ENCODE data around the gene TEX52.
A peak's percentile ranks its signal among the peaks of the same experiment; 100 is the strongest.

TEX52 gene

GRCh38 chr12:2857021-2857431 is at the start of gene TEX52:
TSS of gene TEX52 (minus strand) at chr12:2857039. CDS start at chr12:2857026, 13 bp downstream.
- no peak for DNase-seq (ENCODE audit: low read depth, low spot score)

DNA sequence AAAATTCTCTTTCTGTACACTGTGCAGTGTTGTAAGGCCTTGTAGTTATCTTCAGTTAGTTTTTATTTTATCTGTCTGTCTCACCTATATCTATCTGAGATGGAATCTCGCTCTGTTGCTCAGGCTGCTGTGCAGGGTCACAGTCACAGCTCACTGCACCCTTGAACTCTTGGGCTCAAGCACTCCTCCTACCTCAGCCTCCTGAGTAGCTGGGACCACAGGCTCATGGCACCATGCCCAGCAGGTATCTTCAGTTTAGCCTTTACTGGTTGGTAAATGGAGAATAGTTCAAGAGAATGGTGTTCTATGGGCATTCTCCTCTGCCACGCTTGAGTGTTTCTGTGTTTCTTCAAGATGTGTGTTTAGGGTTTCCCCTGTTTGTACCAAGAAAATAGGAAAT is 47.4 kb upstream of the TEX52 start:
- DNase-seq (ENCODE audit: low read depth, low spot score) = no peak

GRCh38 chr12:2902272-2902880 is 45.5 kb upstream of the TEX52 start:
- DNase-seq (ENCODE audit: low read depth, low spot score) = no peak

- no peak for DNase-seq (ENCODE audit: low read depth, low spot score)
Measured at GRCh38 chr12:2900642-2901041, 43.8 kb upstream of the TEX52 start.

- DNase-seq (ENCODE audit: low read depth, low spot score) = no peak
Measured at GRCh38 chr12:2897418-2897817, 40.6 kb upstream of the TEX52 start.

GRCh38 chr12:2895511-2895910 is 38.7 kb upstream of the TEX52 start:
- DNase-seq (ENCODE audit: low read depth, low spot score) = no peak

- DNase-seq (ENCODE audit: low read depth, low spot score) = no peak
Measured at GRCh38 chr12:2895051-2895451, 38.2 kb upstream of the TEX52 start.

DNA sequence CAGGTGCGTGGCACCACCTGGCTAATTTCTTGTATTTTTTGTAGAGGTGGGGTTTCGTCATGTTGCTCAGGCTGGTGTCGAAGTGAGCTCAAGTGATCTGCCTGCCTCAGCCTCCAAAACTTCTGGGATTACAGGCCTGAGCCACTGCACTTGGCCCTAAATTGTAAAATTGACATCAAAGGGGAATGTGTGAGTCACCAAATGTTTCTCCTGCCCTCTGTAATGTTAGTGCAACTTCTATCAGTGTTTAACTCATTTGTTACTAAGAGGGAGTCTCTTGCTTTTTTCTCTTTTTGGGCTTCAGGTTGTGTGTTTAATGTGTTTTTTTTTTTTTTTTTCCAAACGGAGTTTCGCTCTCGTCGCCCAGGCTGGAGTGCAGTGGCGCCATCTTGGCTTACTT is 36.2 kb upstream of the TEX52 start:
- no peak for DNase-seq (ENCODE audit: low read depth, low spot score)

- DNase-seq (ENCODE audit: low read depth, low spot score) = no peak
Measured at GRCh38 chr12:2892246-2892645, 35.4 kb upstream of the TEX52 start.

- no peak for DNase-seq (ENCODE audit: low read depth, low spot score)
Measured at GRCh38 chr12:2891240-2892053, 34.6 kb upstream of the TEX52 start.

GRCh38 chr12:2890388-2891239 is 33.8 kb upstream of the TEX52 start, which contains the start of gene TULP3:
TSS of gene TULP3 (plus strand) at chr12:2890891. CDS start at chr12:2890948, 57 bp downstream.
- peak; percentile 99 for DNase-seq (ENCODE audit: low read depth, low spot score)

DNA sequence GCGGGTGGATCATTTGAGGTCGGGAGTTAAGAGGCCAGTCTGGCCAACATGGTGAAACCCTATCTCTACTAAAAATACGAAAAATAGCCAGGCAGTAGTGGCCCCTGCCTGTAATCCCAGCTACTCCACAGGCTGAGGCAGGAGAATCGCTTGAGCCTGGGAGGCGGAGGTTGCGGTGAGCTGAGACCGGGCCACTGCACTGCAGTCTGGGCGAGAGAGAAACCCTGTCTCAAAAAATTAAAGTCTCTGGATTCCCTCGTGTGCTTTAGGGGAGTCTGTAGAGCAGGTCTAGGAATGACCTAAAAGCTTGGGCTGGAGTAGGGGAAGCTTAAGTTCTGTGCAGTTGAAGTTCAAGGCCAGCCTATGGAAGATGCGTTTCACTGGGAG is 33.2 kb upstream of the TEX52 start:
- DNase-seq (ENCODE audit: low read depth, low spot score) = no peak

DNA sequence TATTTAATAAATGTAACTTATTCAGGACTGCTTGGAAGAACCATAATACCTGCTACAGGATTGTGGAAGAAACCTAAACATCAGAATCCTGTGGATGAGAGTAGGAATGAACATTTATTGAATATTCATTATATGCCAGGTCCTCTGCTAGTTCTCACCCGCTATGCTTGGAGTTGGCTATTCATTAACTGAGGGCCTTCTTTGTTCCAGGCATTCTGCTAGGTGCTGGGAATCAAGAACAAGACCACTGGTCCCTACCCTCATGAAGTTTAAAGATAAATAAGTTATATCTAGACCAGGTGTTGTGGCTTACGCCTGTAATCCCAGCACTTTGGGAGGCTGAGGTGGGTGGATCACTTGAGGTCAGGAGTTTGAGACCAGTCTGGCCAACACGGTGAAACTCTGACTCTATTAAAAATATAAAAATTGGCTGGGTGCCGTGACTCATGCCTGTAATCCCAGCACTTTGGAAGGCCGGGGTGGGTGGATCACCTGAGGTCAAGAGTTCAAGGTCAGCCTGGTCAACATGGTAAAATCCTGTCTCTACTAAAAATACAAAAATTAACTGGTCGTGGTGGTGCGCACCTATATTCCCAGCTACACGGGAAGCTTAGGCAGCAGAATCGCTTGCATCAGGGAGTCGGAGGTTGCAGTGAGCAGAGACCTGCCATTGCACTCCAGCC is 30.1 kb upstream of the TEX52 start:
- no peak for DNase-seq (ENCODE audit: low read depth, low spot score)

- no peak for DNase-seq (ENCODE audit: low read depth, low spot score)
Measured at GRCh38 chr12:2884810-2885209, 28.0 kb upstream of the TEX52 start.

GRCh38 chr12:2879853-2880252 is 23.0 kb upstream of the TEX52 start:
- no peak for DNase-seq (ENCODE audit: low read depth, low spot score)

DNA sequence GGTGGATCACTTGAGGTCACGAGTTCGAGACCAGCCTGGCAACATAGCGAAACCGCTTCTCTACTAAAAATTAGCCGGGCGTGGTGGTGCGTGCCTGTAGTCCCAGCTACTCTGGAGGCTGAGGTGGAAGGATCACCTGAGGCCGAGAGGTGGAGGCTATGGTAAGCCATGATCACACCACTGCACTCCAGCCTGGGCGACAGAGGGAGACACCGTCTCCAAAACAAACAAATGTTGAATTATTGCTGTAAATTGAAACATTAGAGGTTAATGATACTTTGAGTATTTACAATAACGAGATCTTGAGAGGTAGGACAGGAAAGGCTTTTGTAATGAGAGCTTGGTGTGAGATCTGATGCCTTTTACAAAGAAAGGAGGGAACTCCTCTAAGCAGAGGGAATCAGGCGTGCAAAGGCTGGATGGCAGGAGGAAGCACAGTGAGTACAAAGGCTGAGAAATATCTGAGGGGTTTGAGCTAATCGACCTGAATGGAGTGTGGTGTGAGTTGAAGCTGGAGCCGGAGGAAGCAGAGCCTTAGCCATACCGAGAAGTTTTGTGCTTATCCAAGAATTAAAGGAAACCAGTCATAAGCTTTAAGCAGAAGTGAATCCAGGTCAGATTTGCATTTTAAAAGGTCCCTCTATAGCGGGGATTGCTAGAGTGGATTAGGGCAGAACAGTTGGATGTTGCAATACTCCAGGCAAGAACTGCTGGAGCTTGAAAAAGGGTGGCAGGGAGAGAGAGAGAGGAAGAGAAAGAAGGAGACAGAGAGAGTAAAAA is 21.3 kb upstream of the TEX52 start:
- no peak for DNase-seq (ENCODE audit: low read depth, low spot score)

DNA sequence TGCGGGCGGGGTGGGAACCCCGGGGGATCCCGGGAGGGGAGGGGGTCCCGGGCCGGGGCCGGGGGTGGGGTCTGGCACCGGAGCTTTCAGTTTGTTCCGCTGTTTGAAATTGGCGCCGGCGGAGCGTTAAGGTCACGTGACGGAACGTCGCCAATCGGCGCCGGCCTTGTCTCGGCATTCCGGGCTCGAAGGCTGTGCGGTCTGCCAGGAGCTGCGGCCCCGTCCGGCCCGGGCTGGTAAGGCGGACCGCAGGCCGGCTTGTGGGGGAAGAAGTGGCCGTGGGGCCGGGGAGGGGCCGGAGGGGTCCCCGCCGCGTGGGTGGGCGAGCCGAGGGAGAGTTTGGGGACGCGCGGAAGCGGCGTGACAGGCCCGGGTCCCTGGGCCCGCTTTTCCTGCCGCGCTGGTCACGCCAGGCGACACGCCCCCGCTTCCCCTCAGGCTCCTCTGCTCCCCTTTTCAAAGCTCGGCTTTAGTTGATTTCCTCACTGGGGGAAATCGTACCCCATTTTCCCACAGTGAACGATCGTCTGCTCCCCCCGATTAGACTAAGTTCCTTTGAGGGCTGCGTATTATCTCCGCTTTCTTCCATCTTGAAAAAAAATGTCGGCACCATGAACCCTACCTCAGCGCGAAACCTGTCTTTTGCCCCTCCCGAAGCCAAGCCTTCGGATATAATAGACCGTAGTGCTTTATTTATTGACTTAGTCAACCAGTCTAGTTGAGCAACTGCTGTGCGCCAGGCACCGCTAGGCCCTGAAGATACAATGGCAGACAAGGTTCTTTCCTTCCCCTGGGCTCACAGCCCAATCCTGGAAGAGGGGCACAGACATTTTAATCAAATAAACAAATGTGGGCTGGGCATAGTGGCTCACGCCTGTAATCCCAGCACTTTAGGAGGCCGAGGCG is 20.5 kb upstream of the TEX52 start, which contains the start of the genes FOXM1 and RHNO1:
TSS of gene FOXM1 (minus strand) at position 128 of the 906 bp plus-strand sequence. CDS start 2,696 bp downstream, outside the sequence.
TSS of gene RHNO1 (plus strand) at position 177 of the 906 bp plus-strand sequence. CDS start 8,144 bp downstream, outside the sequence.
- peak; percentile 83 for DNase-seq (ENCODE audit: low read depth, low spot score)

DNA sequence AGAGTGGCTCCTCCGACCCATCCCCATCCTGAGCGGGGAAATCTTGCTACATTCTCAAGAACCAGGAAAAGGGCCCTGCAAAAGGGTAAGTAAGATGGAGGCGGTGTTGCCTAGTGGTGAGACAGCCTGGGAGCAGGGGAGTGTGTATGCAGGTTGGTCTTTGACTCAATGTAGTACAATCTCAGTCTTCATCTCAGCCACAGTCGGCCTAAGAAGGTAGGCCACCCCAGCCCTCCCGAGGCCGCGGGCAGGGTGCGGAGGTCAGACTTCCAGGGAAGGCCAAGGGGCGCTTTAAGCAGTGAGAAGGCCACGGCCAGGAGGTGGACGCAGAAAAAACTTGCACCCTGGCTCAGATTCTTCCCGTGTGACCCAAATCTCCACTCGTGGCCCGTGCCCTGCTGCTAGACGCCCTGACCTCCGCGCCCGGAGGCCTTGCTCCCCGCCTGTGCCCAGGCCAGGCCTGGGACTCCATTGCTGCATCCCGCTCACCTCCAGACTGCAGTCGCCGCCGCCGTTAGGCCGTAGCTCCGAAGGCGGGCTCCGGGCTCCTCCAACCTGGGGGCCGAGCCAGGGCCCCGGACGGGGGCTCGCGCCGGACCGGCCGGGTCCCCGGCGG is 19.7 kb upstream of the TEX52 start:
- no peak for DNase-seq (ENCODE audit: low read depth, low spot score)
